Stimulated activated CD4-positive, alpha-beta T cell treated with anti-CD3 and anti-CD28 coated beads, Interleukin-1b, Interleukin-23, amount 100 ng/mL, for 24 hours (primary cell): ENCODE results near the gene TBX21.

ENCODE experiments used
- DNase-seq, 4 experiments: peaks; one replicate each; pipeline ENCODE4 v3.0.0-alpha.2; 2020; ENCODE audit warnings: low read depth in 4 of 4, low spot score in 1 of 4

The TBX21 gene

GRCh38 chr17:47712330-47713023, 20.6 kb upstream of the TBX21 start:
- DNase-seq = no peak

- no peak for DNase-seq
These were observed 18.9 kb upstream of the TBX21 start for GRCh38 chr17:47713980-47714700.

- no peak for DNase-seq
These were observed 18.2 kb upstream of the TBX21 start for GRCh38 chr17:47714773-47715396.

DNA sequence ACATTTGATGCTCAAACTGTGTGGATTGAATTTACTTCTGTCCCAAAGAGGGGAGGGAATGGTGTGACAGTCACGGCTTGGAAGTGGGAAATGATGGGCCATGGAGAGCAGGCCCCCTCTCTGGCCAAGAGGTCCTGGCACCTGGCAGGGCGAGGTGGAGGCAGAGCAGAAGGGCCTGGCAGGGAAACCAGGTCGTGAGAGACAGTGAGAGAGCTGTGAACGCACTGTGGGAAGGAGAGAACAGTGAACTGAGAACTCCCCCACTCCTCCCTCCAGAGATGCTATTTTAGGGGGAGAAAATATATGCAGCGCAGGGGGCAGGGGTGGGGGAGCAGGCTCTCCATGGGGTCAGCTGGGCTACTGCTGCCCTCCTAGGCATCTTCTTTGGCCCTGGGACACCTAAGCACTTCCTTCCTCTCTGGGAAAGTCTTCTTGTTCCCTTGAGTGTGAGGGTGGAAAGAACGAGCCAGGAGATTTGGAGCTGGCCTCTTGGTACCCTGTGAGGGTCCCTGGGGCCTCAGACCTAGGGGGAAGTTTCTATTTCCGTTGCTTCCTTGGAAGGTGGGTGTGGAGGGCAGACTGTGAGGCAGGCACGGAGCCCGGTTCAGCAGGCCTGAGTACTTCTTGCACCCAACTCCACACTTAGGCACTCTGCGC, 17.2 kb upstream of the TBX21 start:
- DNase-seq = no peak

DNA sequence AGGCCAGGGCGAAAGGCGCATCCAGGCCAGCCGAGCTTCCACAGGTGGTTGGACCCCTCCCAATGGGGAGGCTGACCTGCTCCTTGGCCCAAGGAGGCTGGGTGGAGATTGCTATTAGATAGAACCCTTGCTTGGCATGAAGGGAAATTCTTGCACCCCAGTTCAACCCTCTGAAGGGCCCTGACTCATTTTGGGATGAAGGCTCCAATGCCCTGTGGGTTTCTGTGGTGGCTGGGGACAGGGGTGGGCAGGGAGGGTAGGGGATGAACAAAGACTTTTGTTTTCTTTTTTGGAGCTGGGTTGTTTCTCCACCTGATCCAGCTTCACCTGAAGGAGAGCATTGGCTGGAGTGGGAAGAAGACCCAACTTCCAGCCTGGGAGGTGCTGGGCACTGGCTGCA, 16.7 kb upstream of the TBX21 start:
- no peak for DNase-seq

DNA sequence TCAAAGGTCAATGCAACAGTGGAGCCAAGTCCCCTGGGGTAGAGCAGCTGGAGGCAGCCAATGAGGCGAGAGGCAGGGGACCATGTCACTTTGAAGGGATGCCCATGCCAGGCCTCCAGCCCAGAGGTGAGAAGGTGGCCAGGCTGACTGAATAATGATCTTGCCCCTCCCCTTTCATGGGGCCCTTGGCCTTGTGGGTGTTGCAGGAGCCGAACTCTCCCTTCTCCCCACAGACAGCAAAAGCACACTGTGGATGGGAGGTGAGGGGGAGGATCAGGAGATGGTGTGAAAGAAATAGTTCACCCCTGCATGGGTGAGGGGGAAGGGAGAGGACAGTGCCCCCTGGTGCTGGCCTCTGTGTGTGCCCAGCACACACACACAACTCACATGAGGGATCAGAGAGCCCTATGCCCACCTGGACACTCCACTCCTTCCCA, 15.8 kb upstream of the TBX21 start:
- DNase-seq = no peak

GRCh38 chr17:47717979-47718621, 14.9 kb upstream of the TBX21 start:
- DNase-seq = no peak

DNA sequence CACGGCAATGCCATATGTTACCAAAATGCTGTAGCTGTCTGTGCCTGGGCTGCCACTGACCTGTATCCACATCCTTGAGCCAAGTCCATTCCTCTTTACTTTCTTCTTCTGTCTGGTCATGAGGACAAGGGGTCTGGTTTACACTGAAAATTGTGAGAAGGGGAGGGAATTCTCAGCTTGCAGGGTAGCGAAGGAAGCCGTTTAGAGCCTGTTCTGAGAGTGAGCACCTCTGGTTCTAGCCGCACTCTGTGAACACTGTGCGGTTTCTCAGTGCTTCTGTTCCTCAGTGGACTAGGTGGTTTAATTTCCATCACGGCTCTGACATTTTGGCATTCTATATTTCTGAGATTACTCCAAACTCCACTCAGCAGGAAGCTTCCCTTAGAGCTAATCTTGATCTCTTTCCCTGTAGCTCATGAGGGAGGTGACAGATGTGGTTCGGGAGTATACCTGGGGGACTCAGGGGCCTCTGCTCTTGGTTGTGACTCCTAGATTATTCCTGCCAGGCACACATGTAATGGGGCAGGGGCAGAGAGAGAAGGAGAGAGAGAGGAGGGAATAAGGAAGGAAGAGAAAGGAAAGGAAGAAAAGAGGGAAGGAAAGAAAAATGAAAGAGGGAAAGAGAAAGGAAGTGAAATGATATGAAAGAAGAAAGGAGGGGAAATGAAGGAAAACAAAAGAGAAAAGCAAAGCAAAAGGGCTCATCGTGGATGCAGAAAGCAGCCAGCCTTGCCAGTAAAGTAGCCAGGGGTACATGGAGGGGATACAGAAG, 14.2 kb upstream of the TBX21 start:
- no peak for DNase-seq

DNA sequence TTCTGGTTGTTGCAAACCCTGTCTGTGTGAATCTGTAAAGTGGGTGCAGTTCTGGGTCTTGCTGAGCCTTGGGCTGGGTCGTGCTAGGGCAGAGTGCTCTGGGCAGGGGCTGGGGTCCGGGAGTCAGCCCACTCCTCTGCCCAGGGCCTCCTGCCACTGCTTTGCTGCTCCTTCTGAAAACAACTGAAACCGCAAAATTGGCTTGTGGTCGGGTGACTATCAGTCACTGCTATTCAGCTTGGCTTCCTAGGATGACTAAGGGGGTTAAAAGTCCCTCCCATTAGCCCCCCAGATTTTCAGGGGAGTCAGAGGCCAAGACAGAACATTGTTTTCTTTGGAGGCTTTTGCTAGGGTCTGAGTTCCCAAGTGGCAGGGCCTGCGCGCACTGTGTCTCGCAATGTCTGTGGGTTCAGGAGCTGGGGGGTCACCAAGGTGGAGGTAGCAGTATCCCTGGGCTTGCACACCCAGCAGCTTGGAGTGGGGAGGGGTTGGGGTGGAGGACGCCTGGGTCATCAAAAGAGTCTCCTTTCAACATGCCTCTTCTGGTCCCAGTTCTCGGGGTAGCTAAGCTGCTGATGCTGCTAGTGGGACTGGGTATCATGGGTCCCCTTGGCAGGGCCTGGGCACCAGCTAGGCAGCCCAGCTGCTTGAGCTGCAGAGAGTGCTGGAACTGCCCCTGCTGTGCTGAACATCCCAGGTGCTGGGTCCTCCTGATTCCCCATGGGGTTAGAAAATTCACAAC, 13.5 kb upstream of the TBX21 start:
- DNase-seq = peak in 2 of 4 experiments; percentile 53 to 84

DNA sequence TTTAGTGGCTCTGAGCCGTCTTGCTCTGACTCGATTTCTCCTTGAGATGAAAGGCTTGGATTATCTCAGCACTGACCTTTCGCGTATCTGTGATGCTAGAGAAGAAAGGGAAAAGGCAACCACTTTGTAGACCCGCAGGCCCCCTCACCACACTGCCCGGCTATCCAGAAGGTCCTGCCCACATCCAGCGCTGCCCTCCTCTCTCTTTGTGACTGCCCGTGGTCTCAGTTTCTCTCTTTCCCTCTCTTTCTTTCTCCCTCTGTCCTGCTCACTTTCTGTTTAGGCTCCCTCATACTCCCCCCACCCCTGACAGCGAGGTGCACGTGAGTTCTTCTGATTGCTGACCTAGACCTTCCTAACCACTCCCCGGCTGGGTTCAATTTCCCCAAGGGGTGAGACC, 12.8 kb upstream of the TBX21 start:
- DNase-seq = no peak

DNA sequence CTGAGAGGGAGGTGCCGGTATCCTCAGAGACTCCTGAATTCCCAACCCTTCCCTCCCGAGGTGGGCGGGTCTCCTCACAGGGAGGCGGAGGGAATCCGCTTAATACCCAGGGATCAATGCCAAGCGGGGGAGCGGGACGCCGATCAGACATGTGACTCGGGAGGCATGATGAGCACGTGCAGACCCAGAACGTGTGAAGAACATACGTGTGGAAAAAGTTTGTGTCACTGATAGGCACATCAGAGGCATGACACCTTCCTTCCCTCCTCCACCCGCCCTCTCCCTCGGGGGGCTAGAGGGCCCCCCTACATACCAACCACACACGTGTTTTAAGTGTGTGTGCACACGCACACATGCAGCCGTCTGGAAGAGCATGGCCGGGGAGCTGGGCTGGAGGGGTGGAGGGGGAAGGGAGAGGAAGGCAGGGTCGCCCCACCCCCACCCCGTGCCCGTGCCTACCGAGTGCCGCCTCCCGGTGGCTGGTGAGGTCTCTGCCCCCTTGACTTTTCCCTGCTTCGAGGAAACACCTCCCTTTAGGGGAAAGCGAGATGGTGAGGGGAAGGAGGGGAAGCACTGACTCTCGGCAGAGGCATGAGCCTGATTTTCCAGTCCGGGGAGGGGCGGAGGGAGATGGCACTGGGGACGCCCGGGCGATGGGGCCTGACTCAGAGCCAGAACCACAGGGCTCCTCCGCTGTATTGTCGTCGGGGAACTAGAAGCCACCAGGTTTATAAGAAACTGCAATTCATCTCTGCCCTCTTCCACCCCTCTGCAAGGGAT, 12.1 kb upstream of the TBX21 start:
- peak; percentile 85 to 99 (median 90) for DNase-seq

DNA sequence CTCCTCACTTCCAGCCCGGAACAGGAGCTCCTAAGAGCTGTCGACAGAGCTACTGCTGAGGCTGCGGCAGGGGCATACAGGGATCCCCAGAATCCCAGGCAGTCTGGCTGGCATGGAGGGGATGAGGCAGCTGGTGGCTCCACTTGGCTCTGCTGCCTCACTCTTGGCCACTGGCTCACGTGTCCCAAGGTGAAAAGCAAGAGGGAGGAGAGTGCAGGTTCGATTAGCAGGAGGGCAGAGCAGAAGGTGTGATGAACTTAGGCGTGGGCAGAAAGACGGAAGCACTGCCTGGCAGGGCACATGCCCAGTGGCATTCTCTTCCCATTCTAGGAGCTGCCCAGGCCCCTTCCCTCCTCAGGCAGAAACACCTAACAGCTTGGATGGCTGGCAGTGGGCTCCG, 11.3 kb upstream of the TBX21 start:
- DNase-seq = no peak

DNA sequence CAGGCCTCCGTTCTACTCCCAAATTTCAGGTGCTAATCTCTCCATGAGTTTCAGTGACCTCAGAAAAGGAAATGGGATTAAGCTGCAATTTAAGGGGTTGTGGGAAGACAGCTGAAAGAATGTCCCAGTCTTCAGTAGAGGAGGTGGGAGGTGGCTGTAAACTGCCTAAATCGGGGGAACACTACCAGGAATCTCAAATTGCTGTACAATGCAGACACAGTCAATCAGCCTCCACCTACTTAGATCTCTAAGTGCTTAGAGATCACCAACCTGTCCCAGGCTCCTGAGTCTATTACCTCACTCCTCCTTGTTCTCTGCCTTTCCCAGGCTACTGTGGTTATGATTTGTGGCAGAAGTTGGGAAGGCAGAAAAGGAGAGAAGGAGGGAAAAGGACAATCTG, 8.3 kb upstream of the TBX21 start:
- DNase-seq = no peak

DNA sequence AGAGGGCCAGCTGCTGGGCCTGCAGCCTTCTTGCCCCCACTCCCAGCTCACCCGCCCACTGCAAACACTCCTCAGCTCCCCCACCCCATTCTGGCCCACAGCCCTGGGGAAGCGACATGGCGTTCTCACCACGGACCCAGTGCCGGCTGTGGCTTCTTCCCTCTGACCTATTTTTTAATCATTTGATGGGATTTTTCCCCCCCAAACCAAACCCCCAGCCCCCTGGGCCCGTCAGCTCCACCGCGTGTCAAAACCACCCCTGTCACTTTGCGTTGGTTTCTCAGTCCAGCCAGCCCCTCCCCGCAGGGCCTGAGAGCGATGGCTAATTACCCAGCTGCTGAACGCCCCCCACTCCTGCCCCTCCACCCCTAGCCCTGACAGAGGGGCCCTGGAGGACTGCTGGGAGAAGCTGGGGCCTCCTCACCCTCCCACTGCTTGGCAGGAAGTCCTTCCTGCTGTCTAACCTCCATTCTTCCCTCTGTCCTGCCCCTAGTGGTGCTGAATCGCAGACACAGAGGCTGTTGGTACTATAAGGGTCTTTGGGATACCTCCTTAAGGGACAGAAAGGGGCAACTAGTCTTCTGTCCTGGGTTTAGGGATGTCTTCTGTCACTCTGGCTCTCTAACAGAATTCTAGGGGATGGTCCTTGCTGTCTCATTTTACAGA, 7.5 kb upstream of the TBX21 start:
- no peak for DNase-seq

DNA sequence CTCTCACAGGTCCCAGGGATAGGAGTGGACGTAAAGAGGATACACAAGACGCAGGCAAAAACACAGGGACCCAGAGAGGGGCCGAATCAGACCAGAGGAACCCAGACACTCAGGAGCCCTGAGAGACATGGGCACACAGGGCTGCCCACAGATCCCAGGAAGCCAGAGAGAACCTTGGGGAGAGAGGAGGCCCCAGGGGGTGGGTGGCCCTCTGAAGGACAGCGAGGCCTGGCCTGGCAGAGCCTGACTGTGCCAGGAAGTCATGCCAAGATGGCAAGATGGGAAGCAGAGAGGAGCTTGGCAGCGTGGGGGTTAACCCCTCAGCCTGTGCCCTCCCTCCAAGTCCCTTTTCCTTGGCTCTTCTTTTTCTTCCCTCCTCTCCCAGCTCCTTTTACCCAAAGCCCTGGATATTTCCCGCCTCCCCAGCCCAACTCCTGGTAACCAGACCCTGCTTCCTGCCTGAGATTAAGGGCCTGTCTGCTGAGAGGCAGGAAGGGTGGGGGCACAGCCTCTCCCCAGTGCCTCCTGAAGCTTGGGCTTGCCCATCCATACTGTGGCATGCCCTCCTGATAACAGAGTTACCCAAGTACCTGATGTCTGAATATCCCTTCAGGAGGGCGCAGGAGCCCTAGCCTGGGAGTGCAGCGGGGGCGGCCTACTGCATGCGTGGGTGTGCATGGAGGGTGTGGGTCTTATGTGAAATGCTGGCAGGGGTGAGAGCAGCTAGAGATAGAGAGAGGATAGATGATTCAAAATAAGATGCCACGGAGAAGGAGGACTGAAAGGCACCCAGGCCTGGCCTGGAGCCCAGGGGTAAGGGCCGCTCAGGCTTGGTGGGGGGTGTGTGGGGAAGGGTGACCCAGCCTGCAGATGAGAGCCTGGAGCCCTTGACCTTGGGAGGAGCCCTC, 6.0 kb upstream of the TBX21 start:
- no peak for DNase-seq

- no peak for DNase-seq
These were observed 5.4 kb upstream of the TBX21 start for GRCh38 chr17:47727704-47728036.

DNA sequence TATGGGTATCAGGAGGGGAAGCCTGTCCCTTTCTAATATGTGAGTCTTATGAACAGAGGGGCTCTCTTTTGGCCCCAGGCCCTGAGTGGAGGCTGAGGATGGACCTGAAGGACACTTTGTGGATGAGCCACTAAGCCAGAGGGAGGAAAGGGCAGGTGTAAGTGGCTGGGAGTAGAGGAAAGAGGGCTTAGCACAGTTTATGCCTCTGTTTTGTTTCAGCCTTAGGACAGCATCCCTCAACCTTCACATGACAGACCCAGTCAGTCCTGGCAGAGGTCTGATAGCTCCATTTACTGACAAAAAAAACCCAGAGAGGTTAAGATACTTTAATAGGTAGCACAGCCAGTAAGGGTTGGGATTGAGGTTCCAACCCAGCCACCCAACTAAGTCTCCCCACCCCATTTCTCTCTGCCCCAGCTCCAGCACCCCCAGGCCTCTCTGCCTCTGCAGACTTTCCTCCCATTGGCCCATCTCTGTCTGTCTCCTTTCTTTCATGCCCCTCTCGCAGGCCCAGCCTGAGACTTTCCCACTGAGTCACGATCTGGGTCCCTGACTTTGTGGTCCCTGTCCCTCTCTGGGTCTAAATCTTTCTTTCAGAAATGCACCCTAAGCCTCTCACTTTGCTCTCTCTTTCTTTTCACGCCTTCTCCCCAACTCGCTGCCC, 4.7 kb upstream of the TBX21 start:
- DNase-seq = no peak
